ENCODE measurements around the gene TSC22D2.
"Not testable (repeated sequence)": the region's sequence is repeated elsewhere in the genome, so short reads cannot be mapped to it uniquely, and the experiment has no call there.

The TSC22D2 gene

GRCh38 chr3:150495563-150496168 is 87.6 kb downstream of the TSC22D2 start:
- TF ChIP-seq CTCF (IDR thresholded peaks at IDR 0.05), result peak; percentile 53
- no peak for DNase-seq (ENCODE audit: low spot score)
- Histone ChIP-seq H3K4me3 (no peak overlapping the region), H3K27ac (no peak overlapping the region)

GRCh38 chr3:150497956-150498355 is 89.9 kb downstream of the TSC22D2 start:
- no peak overlapping the region for H3K27ac ChIP-seq
- no peak for DNase-seq (ENCODE audit: low spot score)

GRCh38 chr3:150500960-150501359 is 92.9 kb downstream of the TSC22D2 start:
- H3K27ac ChIP-seq; DNase-seq (ENCODE audit: low spot score); H3K4me3 ChIP-seq: not testable (repeated sequence)

More at GRCh38 chr3:150497956-150498355, 89.9 kb downstream of the TSC22D2 start:
- no peak overlapping the region for H3K4me3 ChIP-seq
- no peak for TF ChIP-seq CTCF (IDR thresholded peaks at IDR 0.05)

DNA sequence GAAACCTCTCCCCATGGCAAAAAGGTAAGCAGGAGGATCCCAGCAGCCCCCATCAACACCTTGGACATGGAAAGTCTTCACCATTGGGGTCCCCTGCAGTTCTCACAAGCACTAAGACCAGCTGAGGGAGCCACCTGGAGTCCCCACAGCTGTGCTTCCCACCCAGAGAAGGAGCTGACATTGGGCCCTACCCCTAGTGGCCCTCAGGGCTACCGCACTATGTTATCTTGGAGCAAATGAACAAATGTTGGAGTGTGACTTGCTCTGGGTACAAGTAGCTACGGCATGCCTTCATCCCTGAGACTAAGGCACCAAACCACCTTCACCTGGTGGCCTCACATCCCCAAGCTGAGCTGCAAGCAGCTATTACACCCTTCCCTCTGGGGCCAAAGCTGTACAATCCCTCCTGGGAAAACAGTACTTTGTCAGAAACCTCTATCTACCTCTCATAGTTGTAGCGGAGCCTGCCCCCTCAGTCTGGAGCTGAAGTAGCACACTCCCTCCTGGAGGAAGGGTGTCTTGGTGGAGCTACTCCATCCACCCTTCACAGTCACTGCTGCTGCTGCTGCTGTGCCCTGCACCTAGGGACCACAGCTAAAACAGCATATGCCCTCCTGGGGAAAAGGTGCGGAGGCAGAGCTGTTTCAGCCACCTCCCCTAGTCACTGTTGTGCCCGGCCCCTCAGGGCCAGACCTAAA is 95.5 kb downstream of the TSC22D2 start:
- Histone ChIP-seq H3K27ac (no peak overlapping the region), H3K4me3 (no peak overlapping the region)
- DNase-seq (ENCODE audit: low spot score), result no peak
- no peak for TF ChIP-seq CTCF (IDR thresholded peaks at IDR 0.05)

DNA sequence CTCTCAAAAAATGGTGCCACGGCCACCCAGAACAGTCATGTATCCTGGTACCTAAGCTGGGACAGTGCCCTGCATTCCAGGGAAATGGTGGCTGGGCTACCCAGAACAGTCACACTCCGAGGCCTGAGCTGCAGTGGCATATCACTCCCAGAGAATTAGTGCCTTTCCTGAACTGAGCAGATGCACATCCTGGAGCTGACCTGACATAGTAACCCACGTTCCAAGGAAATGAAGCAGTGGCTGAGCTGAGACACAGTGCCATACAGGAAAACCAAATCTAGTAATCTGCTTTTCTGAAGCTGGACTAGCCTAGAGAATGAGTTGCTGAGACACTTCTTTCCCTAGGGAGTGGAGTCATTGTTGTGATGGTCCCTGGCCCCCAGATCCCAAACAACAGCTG is 96.4 kb downstream of the TSC22D2 start:
- no peak for TF ChIP-seq CTCF (IDR thresholded peaks at IDR 0.05)
- no peak for DNase-seq (ENCODE audit: low spot score)
- Histone ChIP-seq H3K4me3 (no peak overlapping the region), H3K27ac (no peak overlapping the region)

- no peak for TF ChIP-seq CTCF (IDR thresholded peaks at IDR 0.05)
- DNase-seq (ENCODE audit: low spot score), result no peak
- Histone ChIP-seq H3K4me3 (no peak overlapping the region), H3K27ac (no peak overlapping the region)
Observed at GRCh38 chr3:150508401-150508800, 100.3 kb downstream of the TSC22D2 start.

DNA sequence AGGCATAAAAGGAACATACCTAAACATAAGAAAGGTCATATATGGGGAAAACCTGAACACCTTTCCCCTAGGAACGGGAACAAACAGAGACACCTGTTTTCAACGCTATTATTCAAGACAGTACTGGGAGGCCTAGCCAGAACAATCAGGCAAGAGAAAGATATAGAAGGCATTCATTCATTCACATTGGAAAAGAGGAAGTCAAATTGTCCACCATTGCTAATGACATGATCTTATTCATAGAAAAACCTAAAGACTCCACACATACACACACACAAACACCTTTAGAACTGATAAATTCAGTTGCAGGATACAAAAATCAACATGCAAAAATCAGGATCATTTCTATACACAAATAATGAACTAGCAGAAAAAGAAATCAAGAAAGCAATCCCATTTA is 101.7 kb downstream of the TSC22D2 start:
- DNase-seq (ENCODE audit: low spot score), result no peak
- Histone ChIP-seq H3K4me3 (no peak overlapping the region), H3K27ac (no peak overlapping the region)
- no peak for TF ChIP-seq CTCF (IDR thresholded peaks at IDR 0.05)

Data from coronary artery (tissue), 2 donors.